Measurements from ENCODE around the gene HDAC6. TPM values are rescaled to one million over a fixed set of nuclear protein-coding genes. Genes with fewer than 3 reads are reported as not detected.
"Not testable (repeated sequence)": the region's sequence is repeated elsewhere in the genome, so short reads cannot be mapped to it uniquely, and the experiment has no call there.

The HDAC6 gene
- total RNA-seq, 4 donors from 2014 or later: 102 to 156 (median 134) TPM

DNA sequence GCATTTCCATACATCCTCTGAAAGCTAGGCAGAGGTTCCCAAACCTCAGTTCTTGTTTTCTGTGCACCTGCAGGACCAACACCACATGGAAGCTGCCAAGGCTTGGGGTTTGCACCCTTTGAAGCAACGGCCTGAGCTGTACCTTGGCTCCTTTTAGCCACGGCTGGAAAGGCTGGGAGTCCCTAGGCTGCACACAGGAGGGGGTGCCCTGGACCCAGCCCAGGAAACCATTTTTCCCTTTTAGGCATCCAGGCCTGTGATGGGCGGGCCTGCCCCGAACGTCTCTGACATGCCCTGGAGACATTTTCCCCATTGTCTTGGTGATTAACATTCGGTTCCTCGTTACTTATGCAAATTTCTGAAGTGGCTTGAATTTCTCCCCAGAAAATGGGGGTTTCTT lies 51.0 kb downstream of the HDAC6 start:
- no peaks in the 10 kb centered on the region for H3K27me3 ChIP-seq
- DNase-seq: no peak
- no peaks in the 10 kb centered on the region for H3K4me1 ChIP-seq
- H3K36me3 ChIP-seq: no peaks in the 10 kb centered on the region
- H3K27ac ChIP-seq: no peak overlapping the region
- no peak overlapping the region for H3K4me3 ChIP-seq
- H3K9me3 ChIP-seq: no peaks in the 10 kb centered on the region
- TF ChIP-seq POLR2A (IDR thresholded peaks at IDR 0.05): no peak
- TF ChIP-seq, protein P1, sequence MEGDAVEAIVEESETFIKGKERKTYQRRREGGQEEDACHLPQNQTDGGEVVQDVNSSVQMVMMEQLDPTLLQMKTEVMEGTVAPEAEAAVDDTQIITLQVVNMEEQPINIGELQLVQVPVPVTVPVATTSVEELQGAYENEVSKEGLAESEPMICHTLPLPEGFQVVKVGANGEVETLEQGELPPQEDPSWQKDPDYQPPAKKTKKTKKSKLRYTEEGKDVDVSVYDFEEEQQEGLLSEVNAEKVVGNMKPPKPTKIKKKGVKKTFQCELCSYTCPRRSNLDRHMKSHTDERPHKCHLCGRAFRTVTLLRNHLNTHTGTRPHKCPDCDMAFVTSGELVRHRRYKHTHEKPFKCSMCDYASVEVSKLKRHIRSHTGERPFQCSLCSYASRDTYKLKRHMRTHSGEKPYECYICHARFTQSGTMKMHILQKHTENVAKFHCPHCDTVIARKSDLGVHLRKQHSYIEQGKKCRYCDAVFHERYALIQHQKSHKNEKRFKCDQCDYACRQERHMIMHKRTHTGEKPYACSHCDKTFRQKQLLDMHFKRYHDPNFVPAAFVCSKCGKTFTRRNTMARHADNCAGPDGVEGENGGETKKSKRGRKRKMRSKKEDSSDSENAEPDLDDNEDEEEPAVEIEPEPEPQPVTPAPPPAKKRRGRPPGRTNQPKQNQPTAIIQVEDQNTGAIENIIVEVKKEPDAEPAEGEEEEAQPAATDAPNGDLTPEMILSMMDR (IDR thresholded peaks at IDR 0.05): no peak

DNA sequence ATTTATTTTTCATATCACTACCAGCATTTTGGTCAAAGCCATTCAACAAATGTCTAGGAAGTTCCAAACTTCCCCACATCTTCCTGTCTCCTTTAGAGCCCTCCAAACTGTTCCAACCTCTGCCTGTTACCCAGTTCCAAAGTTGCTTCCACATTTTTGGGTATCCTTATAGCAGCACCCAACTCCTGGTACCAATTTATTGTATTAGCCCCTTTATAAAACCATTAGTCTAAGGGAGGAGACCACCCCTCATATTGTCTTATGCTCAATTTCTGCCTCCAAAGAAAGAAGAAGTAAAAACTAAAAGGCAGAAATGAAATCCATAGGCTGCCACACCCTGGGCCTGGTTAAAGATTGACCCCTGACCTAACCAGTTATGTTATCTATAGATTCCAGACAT lies 51.6 kb downstream of the HDAC6 start:
- not testable (repeated sequence) for H3K4me1 ChIP-seq, H3K27ac ChIP-seq, H3K4me3 ChIP-seq, H3K36me3 ChIP-seq, H3K9me3 ChIP-seq, DNase-seq, H3K27me3 ChIP-seq

DNA sequence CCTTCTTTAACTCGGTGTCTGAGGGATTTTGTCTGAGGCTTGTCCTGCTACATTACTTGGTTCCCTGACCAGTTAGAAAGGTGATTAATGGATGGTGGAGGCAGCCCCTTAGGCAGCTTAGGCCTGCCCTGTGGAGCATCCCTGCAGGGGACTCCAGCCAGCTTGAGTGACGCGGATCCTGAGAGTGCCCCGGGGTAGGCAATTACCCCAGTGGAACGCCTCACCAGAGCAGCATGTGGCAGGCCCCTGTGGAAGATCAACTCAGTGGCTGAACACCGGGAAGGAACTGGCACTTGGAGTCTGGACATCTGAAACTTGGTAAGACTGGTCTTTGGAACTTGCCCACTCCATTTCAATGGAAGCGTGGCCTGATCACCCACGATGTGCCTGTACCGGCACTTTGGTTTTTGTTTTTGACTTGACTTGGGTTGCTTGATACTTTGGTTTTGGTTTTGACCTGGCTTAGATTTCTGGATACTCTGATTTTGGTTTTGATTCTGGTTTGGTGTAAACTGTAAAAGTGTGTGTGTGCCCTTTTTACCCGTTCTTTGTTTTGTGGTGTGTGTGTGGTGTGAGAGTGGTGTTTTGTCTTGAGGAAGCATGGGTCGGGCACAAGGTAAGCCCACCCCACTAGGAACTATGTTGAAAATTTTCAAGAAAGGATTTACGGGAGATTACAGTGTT lies 52.4 kb downstream of the HDAC6 start:
- not testable (repeated sequence) for H3K9me3 ChIP-seq, H3K4me1 ChIP-seq, H3K4me3 ChIP-seq

DNA sequence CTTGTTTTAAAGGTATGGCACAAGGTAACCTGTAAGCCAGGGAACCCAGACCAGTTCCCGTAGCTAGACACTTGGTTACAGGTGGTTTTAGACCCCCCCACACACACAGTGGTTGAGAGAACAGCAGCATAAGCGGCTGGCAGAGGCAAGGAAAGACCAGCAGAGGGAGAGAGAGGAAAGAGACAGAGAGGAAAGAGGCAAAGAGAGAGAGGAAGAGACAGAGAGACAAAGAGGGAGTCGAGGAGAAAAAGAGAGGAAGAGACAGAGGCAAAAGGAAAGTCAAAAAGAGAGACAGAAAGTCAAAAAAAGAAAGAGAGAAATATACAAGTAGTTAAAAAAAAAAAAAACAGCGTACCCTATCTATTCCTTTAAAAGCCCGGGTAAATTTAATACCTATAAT lies 53.0 kb downstream of the HDAC6 start:
- no peaks in the 10 kb centered on the region for H3K4me1 ChIP-seq
- no peaks in the 10 kb centered on the region for H3K27me3 ChIP-seq
- H3K27ac ChIP-seq: no peak overlapping the region
- DNase-seq: no peak
- TF ChIP-seq, protein P1 (IDR thresholded peaks at IDR 0.05): peak in 1 of 6 experiments; percentile 34
- TF ChIP-seq POLR2A (IDR thresholded peaks at IDR 0.05): no peak
- H3K9me3 ChIP-seq: no peaks in the 10 kb centered on the region
- no peak overlapping the region for H3K4me3 ChIP-seq
- H3K36me3 ChIP-seq: no peaks in the 10 kb centered on the region

More for the DNA sequence above, 52.4 kb downstream of the HDAC6 start:
- H3K36me3 ChIP-seq, H3K27ac ChIP-seq, DNase-seq, H3K27me3 ChIP-seq: not testable (repeated sequence)

DNA sequence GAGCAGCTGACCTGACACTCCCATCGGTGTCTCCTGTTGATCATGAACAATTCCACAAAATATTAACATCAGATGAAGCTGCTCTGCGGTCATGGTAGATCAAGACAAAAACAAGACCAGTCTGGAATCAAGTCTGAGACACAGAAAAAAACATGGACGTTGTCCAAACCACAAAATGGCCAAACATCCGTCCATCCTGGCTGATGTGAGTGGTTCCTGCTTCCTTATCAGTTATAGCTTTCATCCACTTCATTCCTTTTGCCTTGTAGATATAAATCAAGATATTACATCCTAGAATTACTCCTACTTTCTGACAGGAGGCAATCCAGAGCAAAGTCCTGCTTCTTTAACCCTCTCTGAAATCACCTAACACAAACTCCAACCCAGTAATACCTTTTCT lies 62.3 kb downstream of the HDAC6 start:
- H3K36me3 ChIP-seq: no peaks in the 10 kb centered on the region
- H3K27ac ChIP-seq: no peak overlapping the region
- no peaks in the 10 kb centered on the region for H3K4me1 ChIP-seq
- TF ChIP-seq, protein P1 (IDR thresholded peaks at IDR 0.05): no peak
- no peak for TF ChIP-seq POLR2A (IDR thresholded peaks at IDR 0.05)
- DNase-seq: no peak
- H3K4me3 ChIP-seq: no peak overlapping the region
- no peaks in the 10 kb centered on the region for H3K9me3 ChIP-seq
- no peaks in the 10 kb centered on the region for H3K27me3 ChIP-seq

DNA sequence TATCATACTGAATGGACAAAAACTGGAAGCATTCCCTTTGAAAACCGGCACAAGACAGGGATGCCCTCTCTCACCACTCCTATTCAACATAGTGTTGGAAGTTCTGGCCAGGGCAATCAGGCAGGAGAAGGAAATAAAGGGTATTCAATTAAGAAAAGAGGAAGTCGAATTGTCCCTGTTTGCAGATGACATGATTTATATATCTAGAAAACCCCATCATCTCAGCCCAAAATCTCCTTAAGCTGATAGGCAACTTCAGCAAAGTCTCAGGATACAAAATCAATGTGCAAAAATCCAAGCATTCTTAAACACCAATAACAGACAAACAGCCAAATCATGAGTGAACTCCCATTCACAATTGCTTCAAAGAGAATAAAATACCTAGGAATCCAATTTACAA lies 70.2 kb downstream of the HDAC6 start:
- H3K36me3 ChIP-seq, DNase-seq, H3K9me3 ChIP-seq, H3K4me3 ChIP-seq, H3K27ac ChIP-seq, H3K27me3 ChIP-seq, H3K4me1 ChIP-seq: not testable (repeated sequence)

Small RNA genes within 50 kb of the gene (small RNA-seq; reads per million reads assigned to genes)
- 0 reads per million in 2 donors for gene RNU6-29P

Other genes starting within 250 kb of the HDAC6 start
- gene RBM3, start 227.6 kb upstream of the HDAC6 start, total RNA-seq: 100 to 1,000 TPM; 118 to 178 (median 151) TPM
- 100 to 1,000 TPM in 2 of 4 donors, 10 to 100 TPM in 2; 95.1 to 218 (median 107) TPM for gene WDR13, start 204.6 kb upstream of the HDAC6 start, total RNA-seq
- gene WAS, start 118.3 kb upstream of the HDAC6 start, total RNA-seq: 10 to 100 TPM in 1 of 4 donors, 1 to 10 TPM in 3; 3.5 to 45.4 (median 7.6) TPM
- 1 to 10 TPM; 2.5 to 7.4 (median 4.2) TPM for gene SUV39H1, start 105.3 kb upstream of the HDAC6 start, total RNA-seq
- gene GLOD5, start 40.3 kb upstream of the HDAC6 start, total RNA-seq: 10 to 100 TPM in 2 of 4 donors, not detected in 2; 15.2 to 15.3 TPM
- gene GATA1, start 15.5 kb upstream of the HDAC6 start, total RNA-seq: not detected
- not detected for gene ERAS, start 24.4 kb downstream of the HDAC6 start, total RNA-seq
- gene PCSK1N, start 33.5 kb downstream of the HDAC6 start, total RNA-seq: 10 to 100 TPM in 3 of 4 donors, not detected in 1; 19.0 to 49.2 (median 33.5) TPM
- 10 to 100 TPM; 33.8 to 67.9 (median 54.5) TPM for gene TIMM17B, start 95.7 kb downstream of the HDAC6 start, total RNA-seq
- 10 to 100 TPM; 63.3 to 86.6 (median 70.1) TPM for gene PQBP1, start 95.9 kb downstream of the HDAC6 start, total RNA-seq
- gene SLC35A2, start 109.6 kb downstream of the HDAC6 start, total RNA-seq: 10 to 100 TPM; 14.0 to 43.3 (median 21.5) TPM
- 10 to 100 TPM; 17.3 to 24.8 (median 19.1) TPM for gene PIM2, start 117.0 kb downstream of the HDAC6 start, total RNA-seq
- gene OTUD5, start 155.5 kb downstream of the HDAC6 start, total RNA-seq: 10 to 100 TPM; 49.7 to 79.2 (median 71.0) TPM
- gene KCND1, start 169.8 kb downstream of the HDAC6 start, total RNA-seq: 1 to 10 TPM in 3 of 4 donors, under 1 TPM in 1; 0.35 to 5.8 (median 1.7) TPM
- gene GRIPAP1, start 200.2 kb downstream of the HDAC6 start, total RNA-seq: 100 to 1,000 TPM in 1 of 4 donors, 10 to 100 TPM in 3; 32.4 to 139 (median 70.9) TPM
- 10 to 100 TPM; 25.6 to 36.3 (median 32.4) TPM for gene TFE3, start 241.3 kb downstream of the HDAC6 start, total RNA-seq

Data from Peyer's patch (tissue), 4 donors.